Measurements from ENCODE around the gene GRK5. TPM values are rescaled to one million over a fixed set of nuclear protein-coding genes. Genes with fewer than 3 reads are reported as not detected.
A peak's percentile ranks its signal among the peaks of the same experiment; 100 is the strongest.
"Not testable (repeated sequence)": the region's sequence is repeated elsewhere in the genome, so short reads cannot be mapped to it uniquely, and the experiment has no call there.

GRK5 gene
- total RNA-seq, 1 donor = 1.8 TPM

GRCh38 chr10:119178372-119179119 lies 28.8 kb upstream of the GRK5 start, which contains the start of gene PRDX3:
TSS of gene PRDX3 (minus strand) at chr10:119178812. CDS start at chr10:119178790, 22 bp downstream.
- peak; percentile 3 for TF ChIP-seq CTCF (IDR thresholded peaks at IDR 0.05; ENCODE audit: extremely low read depth, low read depth, low read length)
- H3K27ac ChIP-seq (ENCODE audit: low read depth, low read length) = peak within 1 kb of the TSS; percentile 93
- no peaks in the 10 kb centered on the region for H3K27me3 ChIP-seq (ENCODE audit: insufficient read depth, low read length)
- peaks cover 5% of the 10 kb centered on the region for H4K20me1 ChIP-seq (ENCODE audit: insufficient read depth, low read length)
- H3K9me3 ChIP-seq (ENCODE audit: low read depth, low read length) = no peaks in the 10 kb centered on the region
- H3K4me2 ChIP-seq (ENCODE audit: insufficient read depth, low read length) = peak within 1 kb of the TSS; percentile 99
- peaks cover 14% of the 10 kb centered on the region for H3K36me3 ChIP-seq (ENCODE audit: insufficient read depth, low read length)
- peaks cover 43% of the 10 kb centered on the region for H3K79me2 ChIP-seq (ENCODE audit: insufficient read depth, low read length)
- H2AFZ ChIP-seq (ENCODE audit: low read length) = peak within 1 kb of the TSS; percentile 98
- H3K4me3 ChIP-seq (ENCODE audit: insufficient read depth, low read length) = peak within 1 kb of the TSS; percentile 90
- peaks cover 8% of the 10 kb centered on the region for H3K4me1 ChIP-seq (ENCODE audit: insufficient read depth, low read length)
- peak; percentile 97 for DNase-seq (ENCODE audit: insufficient read length, low spot score, missing footprints)

- not testable (repeated sequence) for H3K9me3 ChIP-seq (ENCODE audit: low read depth, low read length); H3K27me3 ChIP-seq (ENCODE audit: insufficient read depth, low read length); DNase-seq (ENCODE audit: insufficient read length, low spot score, missing footprints); H3K4me2 ChIP-seq (ENCODE audit: insufficient read depth, low read length); H3K27ac ChIP-seq (ENCODE audit: low read depth, low read length); H3K4me3 ChIP-seq (ENCODE audit: insufficient read depth, low read length); H2AFZ ChIP-seq (ENCODE audit: low read length); H3K4me1 ChIP-seq (ENCODE audit: insufficient read depth, low read length); H3K36me3 ChIP-seq (ENCODE audit: insufficient read depth, low read length); H4K20me1 ChIP-seq (ENCODE audit: insufficient read depth, low read length)
- peaks cover 25% of the 10 kb centered on the region for H3K79me2 ChIP-seq (ENCODE audit: insufficient read depth, low read length)
Observed at GRCh38 chr10:119180850-119181400, 26.4 kb upstream of the GRK5 start.

- Histone ChIP-seq H2AFZ (ENCODE audit: low read length) (no peak overlapping the region), H3K4me2 (ENCODE audit: insufficient read depth, low read length) (no peak overlapping the region), H3K4me1 (ENCODE audit: insufficient read depth, low read length) (peaks cover 4% of the 10 kb centered on the region), H3K27me3 (ENCODE audit: insufficient read depth, low read length) (no peaks in the 10 kb centered on the region), H3K9me3 (ENCODE audit: low read depth, low read length) (no peaks in the 10 kb centered on the region), H3K4me3 (ENCODE audit: insufficient read depth, low read length) (no peak overlapping the region), H4K20me1 (ENCODE audit: insufficient read depth, low read length) (no peaks in the 10 kb centered on the region), H3K36me3 (ENCODE audit: insufficient read depth, low read length) (no peaks in the 10 kb centered on the region), H3K79me2 (ENCODE audit: insufficient read depth, low read length) (no peaks in the 10 kb centered on the region), H3K27ac (ENCODE audit: low read depth, low read length) (no peak overlapping the region)
- TF ChIP-seq CTCF (IDR thresholded peaks at IDR 0.05; ENCODE audit: extremely low read depth, low read depth, low read length) = no peak
- DNase-seq (ENCODE audit: insufficient read length, low spot score, missing footprints) = no peak
Observed at GRCh38 chr10:119183664-119184412, 23.5 kb upstream of the GRK5 start.

GRCh38 chr10:119189811-119190282 lies 17.5 kb upstream of the GRK5 start:
- DNase-seq (ENCODE audit: insufficient read length, low spot score, missing footprints) = peak; percentile 88
- peak overlapping the region; percentile 9 for H3K4me2 ChIP-seq (ENCODE audit: insufficient read depth, low read length)
- no peaks in the 10 kb centered on the region for H3K9me3 ChIP-seq (ENCODE audit: low read depth, low read length)

More at GRCh38 chr10:119189811-119190282, 17.5 kb upstream of the GRK5 start:
- Histone ChIP-seq H3K4me1 (ENCODE audit: insufficient read depth, low read length) (peaks cover 20% of the 10 kb centered on the region), H2AFZ (ENCODE audit: low read length) (no peak overlapping the region), H3K27me3 (ENCODE audit: insufficient read depth, low read length) (no peaks in the 10 kb centered on the region), H3K36me3 (ENCODE audit: insufficient read depth, low read length) (no peaks in the 10 kb centered on the region), H3K27ac (ENCODE audit: low read depth, low read length) (peak overlapping the region; percentile 78), H3K4me3 (ENCODE audit: insufficient read depth, low read length) (no peak overlapping the region), H3K79me2 (ENCODE audit: insufficient read depth, low read length) (no peaks in the 10 kb centered on the region), H4K20me1 (ENCODE audit: insufficient read depth, low read length) (no peaks in the 10 kb centered on the region)
- no peak for TF ChIP-seq CTCF (IDR thresholded peaks at IDR 0.05; ENCODE audit: extremely low read depth, low read depth, low read length)
